ENCODE data around the gene VRK1.
"Not testable (repeated sequence)": the region's sequence is repeated elsewhere in the genome, so short reads cannot be mapped to it uniquely, and the experiment has no call there.

Gene VRK1, protein sequence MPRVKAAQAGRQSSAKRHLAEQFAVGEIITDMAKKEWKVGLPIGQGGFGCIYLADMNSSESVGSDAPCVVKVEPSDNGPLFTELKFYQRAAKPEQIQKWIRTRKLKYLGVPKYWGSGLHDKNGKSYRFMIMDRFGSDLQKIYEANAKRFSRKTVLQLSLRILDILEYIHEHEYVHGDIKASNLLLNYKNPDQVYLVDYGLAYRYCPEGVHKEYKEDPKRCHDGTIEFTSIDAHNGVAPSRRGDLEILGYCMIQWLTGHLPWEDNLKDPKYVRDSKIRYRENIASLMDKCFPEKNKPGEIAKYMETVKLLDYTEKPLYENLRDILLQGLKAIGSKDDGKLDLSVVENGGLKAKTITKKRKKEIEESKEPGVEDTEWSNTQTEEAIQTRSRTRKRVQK

DNA sequence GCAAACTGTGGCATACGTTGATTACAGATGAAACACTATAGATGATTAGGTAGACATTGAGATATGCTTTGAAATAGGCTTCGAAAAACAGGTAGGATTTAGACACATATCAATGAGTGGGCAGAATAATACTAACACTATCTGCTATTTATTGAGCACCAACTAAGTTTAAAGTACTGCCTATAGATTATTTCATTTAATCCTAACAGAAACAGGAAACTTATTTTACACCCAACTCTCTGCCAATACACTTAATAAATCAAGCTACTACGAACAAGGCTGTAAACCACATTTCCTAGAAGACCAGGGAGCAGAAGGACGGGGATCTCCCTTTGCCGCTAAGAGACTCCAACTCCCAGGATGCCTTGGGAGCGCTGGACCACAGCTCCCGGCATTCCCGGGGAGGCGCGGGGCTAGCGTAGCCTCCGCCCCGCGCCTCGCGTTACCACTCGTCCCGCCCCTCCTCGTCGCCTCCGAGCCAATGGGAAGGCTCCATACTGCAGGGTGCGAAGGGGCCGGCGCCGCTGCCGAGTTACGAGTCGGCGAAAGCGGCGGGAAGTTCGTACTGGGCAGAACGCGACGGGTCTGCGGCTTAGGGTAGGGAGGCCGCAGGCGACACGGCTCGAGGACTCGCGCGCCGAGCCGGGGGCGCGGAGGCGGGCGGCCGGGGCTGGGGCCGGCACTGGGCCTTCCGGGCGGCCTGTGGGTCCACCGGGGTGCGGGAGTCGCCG, at the start of gene VRK1:
Gene VRK1, plus strand, starts transcription at position 532 of the 731 bp plus-strand sequence. CDS start 36,090 bp downstream, outside the sequence.
- DNase-seq = peak; percentile 95

DNA sequence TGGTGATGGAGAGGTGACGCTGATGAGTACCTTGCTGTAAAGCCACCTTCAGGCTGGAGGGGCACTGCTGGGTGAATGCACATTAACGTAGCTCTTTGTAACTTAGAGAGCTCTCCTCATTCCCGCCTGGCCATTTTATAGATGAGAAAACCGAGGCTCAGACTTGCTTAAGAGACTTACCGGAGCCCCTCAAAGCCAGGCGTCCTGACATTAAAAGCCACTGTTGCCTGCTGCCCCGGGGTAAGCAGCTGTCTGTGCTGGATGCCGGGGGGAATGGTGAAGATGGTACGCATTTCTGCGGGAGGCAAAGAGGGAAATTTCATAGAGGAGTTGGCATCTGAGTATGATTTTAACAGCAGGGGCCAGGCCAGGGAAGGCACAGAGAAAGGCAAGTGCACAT, 49.6 kb upstream of the VRK1 start:
- no peak for DNase-seq

DNA sequence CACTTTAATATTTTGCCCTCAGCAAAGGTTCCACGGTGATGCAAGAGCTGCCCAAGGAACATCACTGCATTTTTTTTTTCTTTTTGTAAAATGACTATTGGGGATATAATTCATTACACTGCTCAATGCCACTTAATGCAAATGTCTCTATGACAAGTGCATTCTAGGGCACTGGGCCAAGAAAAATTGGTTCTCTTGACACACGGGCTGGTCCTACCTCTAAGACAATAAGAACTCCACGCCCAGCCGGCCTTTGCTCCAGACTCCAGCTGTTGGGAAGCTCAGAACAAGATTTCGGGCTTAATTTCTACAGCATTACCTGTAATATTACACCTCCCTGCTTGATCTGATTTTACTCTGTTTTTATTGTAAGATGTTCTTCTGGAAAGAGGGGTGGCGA, 48.8 kb upstream of the VRK1 start:
- DNase-seq = no peak

DNA sequence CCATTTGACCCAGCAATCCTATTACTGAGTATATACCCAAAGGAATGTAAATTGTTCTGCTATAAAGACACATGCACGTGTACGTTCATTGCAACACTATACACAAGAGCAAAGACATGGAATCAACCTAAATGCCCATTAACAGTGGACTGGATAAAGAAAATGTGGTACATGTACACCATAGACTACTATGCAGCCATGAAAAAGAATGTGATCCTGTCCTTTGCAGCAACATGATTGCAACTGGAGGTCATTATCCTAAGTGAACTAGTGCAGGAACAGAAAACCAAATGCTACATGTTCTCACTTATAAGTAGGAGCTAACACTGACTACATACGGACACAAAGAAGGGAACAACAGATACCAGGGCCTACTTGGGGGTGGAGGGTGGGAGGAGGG, 45.7 kb upstream of the VRK1 start:
- DNase-seq = no peak

DNA sequence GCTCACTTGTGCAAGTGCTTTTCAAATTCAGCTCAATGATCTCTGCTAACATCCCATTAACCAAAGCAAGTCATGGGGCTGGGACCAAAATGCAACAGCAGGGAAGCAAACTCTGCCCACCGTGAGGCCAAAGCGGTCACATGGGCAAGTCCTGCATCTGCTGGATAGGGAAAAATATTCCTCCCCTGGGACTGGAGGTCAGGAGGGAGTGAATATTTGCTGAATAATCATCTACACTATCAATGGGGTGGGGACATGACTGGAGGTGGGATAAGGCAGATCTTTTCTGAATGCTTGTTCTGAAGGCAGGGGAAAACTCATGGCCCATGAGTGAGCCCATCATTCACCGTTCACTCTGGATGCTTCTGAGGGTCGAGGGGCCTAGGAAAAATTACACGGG, 45.1 kb upstream of the VRK1 start:
- no peak for DNase-seq

DNA sequence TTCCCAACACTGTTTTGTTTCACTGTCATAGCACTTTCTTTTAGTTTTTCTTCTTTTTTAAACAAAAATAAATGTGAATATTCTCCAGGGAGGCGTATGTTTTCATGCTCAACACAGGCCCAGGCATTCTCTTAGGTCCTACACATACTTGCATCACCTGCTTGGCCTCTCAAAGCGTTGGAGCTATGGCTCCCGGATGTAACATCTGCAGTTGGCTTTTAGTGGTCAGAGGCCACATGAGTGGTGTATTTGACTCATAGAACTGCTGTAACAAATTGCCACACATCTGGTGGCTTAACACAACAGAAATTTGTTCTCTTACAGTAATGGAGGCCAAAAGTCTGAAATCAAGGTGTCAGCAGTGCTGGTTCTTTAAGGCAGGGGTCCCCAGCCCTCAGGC, 44.6 kb upstream of the VRK1 start:
- DNase-seq = no peak

DNA sequence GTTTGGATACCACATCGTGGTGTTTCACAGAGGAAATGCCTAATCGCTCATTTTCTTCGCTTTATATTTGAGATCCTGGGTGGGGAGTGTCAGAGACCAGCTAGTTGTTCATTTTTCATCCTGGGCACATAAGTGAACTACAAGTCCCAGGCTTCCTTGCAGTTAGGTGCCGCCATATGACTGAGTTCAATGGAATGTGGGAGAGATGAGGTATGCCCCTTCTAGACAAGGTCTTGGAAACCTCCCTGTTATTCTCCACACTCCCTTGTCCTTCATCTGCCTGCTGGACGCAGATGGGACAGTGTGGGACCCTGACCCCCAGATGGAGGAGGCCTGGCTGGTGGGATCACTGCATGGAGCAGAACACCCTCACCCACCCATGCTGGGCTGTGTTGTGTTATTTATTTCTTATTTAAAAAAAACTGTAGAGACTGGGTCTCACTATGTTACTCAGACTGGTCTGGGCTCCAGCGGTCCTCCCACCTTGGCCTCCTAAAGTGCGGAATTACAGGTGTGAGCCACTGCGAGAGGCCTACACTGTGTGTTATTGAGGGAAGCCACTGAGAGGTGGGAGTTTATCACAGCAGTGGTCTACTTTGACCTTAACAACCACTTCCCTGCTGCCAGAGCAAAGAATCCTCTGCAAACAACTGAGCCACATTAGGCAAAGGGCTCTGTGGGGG, 42.9 kb upstream of the VRK1 start:
- DNase-seq = no peak

DNA sequence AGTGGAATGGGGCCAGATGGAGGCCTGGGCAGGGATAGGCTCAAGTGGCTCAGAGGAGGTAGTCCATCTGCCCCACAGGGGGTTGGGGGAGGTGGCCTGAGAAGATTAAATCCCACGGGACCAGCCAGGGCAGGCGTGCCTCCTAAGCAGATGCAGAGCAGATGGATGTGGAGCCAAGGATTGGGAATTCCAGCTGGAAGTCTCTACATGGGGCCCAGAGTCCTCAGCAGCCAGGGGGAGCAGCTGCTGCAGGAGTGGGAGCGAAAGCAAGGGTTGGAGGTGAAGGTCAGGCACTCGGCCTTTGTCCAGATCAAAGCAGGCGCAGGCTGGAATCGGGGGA, 42.4 kb upstream of the VRK1 start:
- DNase-seq = no peak

DNA sequence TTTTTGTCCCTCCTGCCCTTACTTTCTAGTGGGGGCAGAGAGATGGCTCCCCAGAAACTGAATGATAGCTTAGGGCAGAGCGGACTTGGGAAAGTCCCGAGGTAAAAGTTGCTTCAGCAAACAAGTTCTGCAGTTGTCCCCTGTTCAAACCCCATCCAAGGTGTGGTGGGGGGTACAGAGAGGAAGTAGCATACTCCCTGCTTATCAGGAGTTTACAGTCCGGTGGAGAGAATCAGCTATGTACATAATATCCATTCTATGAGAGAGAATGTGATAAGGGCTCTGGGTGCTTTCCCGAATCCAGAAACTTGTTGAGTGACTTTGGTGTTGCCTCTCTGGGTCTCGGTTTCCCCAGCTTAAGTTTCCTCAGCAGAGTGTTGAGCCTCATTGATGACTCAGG, 40.4 kb upstream of the VRK1 start:
- no peak for DNase-seq

DNA sequence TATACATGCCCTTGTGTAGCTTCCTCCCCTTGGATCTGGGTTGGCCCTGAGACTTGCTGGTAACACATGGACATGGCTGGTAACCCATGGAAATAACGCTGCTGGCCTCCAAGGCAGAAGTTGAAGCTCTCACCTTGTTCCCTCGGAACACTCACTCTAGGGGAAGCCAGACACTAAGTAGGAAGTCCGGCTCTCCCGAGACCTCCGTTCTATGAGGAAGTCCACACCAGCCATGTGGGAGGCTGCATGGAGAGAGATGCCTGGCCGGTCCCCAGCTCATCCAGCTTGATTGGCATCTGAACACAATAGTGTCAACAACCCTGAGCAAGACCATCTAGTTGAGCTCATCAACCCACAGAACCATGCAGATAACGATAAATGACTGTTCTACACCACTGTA, 39.7 kb upstream of the VRK1 start:
- no peak for DNase-seq

DNA sequence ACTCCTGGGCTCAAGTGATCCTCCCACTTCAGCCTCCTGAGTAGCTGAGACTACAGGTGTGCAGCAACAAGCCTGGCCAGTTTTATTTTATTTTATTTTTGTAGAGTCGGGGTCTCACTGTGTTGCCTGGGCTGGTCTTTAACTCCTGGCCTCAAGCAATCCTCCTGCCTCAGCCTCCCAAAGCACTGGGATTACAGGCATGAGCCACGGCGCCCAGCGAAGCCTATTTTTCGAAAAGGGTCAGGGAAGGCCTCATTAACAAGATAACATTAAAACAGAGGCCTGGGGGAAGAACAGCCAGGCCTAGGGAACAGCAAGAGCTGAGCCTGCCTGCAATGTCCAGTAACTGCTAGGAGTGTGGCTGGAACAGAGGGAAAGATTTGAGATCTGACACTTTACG, 36.1 kb upstream of the VRK1 start:
- no peak for DNase-seq

DNA sequence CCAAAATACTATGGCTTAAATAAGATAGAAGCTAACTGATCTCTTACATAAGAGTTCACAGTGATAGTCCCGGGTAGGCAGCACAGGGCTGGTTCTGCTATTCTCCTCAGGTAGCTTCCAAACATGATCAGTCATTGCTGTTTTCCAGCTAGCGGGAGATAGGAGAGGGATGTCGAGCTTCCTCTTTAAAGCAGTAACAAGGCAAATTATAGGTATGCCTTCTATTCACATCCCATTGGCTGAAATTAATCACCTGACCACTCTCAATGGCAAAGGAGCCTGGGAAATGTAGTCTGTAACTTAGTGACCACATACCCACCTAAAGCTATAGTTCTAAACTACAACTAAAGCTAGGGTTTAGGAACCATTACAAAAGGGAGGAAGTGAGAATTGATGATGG, 34.5 kb upstream of the VRK1 start:
- peak; percentile 23 for DNase-seq

DNA sequence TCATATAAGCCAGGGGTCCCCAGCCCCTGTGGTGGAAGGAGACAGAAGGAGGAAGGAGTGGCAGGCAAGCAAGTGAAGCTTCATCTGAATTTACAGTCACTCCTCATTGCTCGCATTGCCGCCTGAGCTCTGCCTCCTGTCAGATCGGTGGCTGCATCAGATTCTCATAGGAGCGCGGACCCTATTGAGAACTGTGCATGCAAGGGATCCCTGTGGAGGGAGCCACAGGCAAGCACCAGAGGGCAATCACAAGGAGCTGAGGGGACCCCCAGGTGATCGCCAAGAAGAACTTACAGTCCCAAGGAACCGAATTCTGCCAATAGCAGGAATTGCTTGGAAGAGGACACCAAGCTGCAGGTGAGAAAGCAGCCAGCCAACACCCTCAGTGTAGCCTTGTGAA, 33.2 kb upstream of the VRK1 start:
- no peak for DNase-seq

DNA sequence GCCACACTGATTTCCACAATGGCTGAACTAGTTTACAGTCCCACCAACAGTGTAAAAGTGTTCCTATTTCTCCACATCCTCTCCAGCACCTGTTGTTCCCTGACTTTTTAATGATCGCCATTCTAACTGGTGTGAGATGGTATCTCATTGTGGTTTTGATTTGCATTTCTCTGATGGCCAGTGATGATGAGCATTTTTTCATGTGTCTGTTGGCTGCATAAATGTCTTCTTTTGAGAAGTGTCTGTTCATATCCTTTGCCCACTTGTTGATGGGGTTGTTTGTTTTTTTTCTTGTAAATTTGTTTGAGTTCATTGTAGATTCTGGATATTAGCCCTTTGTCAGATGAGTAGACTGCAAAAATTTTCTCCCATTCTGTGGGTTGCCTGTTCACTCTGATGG, 32.0 kb upstream of the VRK1 start:
- DNase-seq = not testable (repeated sequence)

DNA sequence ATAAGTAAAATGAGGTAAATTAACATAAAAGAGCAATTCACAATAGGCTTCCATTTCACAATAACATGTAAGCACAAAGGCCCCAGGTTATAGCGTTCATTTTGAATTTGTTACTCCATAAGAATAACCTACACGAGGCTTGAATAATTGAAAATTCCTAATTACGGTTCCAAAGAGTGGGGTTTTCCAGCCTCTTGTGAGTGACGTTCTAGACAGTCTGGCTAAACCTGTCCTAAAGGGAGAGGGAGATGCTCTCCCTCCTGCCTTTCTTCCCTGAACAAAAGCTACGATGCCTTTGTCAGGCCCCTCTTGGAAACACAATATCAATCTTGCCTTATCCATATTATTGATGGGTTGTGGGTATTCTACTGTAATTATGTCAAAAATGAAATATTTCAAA, 24.3 kb upstream of the VRK1 start:
- no peak for DNase-seq

DNA sequence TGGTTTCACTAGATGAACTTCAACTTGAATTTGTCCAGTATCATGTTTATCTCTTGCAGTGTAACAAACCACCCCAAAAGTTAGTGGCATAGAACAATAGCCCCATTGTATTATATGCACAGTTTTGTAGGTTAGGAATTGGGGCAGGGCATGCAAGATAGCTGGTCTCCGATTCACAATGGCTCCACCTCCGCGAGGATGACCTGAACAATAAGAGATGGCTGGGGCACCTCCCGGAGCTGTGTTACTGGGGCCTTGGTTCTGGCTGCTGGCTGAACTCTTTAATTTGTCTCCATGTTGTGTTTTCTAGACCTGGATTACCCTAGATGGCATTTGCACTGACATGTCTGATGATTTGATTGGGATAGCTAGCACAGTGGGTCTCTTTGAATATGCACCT, 20.4 kb upstream of the VRK1 start:
- no peak for DNase-seq

DNA sequence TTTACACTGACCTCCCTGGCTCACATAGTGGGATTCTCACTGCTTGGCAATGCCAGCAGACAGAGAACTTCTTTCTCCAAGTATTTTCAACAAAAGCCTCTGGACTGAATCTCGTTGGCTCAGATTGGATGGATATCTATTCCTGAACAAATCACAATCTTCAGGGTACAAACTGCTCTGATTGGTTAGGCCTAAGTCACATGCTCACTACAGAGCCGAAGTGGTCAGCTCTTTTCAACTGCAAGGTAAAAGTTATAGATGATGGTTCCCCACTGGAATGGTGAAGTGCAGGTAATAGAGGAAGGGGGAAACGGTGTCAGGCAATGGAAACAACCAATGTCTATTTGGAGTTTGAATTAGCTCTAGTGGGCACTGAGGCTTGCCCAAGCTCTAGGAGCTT, 16.7 kb upstream of the VRK1 start:
- no peak for DNase-seq

DNA sequence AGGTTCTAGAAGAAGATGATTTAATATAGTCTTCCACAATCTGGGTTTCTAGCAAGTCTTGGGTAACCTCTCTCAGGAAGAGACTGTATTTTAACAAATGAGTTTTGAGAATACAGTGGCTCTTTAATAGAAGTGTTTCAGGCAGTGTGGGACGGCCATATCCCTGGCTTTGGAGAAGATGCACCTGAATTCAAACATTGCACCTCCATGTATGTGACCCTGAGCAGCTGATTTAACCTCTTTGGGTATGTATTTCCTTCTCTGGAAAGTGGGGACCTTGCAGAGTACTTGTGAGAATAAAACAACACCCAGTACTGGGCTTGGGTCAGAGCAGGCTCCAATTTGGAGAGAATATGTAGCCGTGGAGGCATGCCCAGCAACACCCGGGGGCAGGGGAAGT, 15.8 kb upstream of the VRK1 start:
- no peak for DNase-seq

DNA sequence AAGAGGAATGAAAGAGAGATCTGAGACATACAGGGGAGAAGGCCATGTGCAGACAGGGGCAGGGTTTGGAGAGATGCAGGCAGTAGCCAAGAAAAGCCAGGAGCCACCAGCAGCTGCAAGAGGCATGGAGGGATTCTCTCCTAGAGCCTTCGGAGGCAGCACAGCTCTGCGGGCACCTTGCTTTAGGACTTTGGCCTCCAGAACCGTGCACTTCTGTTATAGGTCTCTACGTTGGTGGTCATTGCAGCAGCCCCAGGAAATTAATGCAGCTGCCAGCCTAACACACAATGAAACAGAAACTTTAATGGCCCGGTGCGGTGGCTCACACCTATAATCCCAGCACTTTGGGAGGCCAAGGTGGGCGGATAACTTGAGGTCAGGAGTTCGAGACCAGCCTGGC, 14.7 kb upstream of the VRK1 start:
- DNase-seq = no peak

DNA sequence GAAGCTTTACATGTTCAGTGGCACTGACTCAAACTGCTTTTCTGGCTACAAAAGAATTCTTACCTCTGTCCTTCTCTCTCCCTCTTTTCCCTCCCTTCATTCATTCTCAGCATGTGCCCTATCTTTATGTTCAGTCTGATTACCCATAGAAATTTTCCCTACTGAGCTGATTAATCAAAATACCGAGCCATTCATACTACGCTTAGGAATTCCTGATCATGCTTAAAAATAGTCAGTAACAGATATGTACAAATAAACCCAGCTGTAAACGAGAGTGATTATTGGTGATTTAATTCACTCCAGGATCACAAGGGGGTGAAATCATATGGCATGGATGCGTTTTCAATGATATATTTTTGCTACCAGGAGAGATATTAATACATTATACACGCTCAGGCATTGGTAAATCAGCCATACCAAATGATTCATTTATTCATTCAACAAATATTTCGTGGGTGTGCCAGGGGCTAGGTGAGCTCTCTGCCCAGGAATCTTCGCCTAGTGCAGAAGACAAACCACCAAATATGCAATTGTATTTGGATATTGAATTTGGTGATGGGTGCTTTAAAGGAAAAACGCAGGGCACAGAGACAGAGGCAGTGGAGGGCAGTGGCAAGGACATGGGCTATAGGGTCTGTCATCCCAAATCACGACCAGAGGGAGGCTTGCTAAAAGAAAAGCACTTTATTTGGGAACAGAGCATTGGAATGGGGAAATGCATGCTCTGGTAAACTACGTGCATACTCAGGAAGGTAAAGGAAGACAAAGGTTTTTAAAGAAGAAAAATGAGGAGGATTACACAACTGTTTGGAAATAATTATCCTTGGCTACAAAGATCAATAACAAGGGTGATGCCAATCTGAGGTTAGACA, 13.9 kb upstream of the VRK1 start:
- no peak for DNase-seq

DNA sequence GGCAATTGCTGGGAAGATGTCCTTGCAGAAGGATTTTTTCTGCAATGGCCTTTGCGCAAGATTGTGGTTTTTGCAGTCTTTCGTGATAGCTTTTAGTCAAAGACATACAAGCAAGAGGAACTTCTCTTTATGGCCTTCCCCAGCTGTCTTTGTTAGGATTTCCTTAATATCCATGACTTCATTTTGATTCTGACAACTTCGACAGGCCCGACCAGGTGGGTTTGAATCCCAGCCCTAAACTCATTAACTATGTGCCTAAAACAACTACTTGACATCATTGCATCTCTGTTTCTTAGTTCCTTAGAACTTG, 13.3 kb upstream of the VRK1 start:
- no peak for DNase-seq

DNA sequence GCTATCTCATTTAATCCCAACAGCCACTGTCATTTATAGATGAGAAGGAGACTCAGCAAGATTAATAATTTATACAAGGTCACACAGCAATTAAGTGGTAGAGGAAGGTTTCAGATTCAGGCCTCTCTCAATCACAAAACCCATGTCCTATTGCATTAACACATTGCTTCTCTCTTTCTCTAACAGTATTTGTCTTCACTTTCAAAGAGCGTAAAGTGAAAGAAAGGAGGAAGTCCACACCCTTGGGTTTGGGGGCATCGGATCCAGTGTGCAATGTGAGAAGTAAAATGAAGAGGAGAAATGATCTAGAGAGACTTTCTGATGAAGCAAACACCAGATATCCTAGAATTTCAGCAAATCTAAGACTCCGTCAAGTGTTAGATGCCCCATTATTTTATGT, 7.0 kb upstream of the VRK1 start:
- no peak for DNase-seq

DNA sequence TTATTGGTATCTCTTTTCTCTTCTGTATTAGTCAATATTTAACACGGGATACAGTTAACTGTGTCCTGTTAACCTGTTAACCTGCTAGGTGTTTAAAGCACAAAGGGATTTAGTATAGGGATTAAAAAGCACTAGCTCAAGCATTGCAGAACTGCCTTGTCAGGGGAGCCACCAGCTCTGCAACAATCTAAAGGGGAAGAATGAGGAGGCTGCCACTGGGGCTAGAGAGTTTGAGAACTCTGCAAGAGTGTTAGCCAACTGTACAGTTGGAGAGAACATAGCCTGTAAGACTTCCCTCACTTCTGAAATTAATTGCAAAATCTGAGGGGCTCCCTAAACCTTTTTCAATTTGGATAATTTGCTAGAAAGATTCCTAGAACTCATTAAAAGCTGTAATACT, 6.5 kb upstream of the VRK1 start:
- DNase-seq = no peak
